Stimulated activated naive CD8-positive, alpha-beta T cell treated with anti-CD3 and anti-CD28 coated beads, Interleukin-15, amount 100 ng/mL, for 72 hours (primary cell): Measurements from ENCODE around the gene BBS2.
A peak's percentile ranks its signal among the peaks of the same experiment; 100 is the strongest.

ENCODE experiments used
- ATAC-seq: fragments of 150-1000 bp; cut with Tn5 transposase; 2 replicates; pipeline ENCODE4 v1.10.0; 2021; ENCODE audit warnings: mild to moderate bottlenecking, moderate library complexity
- DNase-seq, 2 donors: peaks; one replicate each; pipeline ENCODE4 v3.0.0; 2021 to 2022
- H3K27ac Mint-ChIP-seq, 2 donors: one replicate each; pipeline ENCODE4 v1.8.0; 2022; ENCODE audit warnings: mild to moderate bottlenecking in 2 of 2, mixed read lengths in 2 of 2, moderate library complexity in 2 of 2
- H3K27me3 Mint-ChIP-seq: one replicate; pipeline ENCODE4 v1.8.0; 2022; ENCODE audit warnings: mixed read lengths
- H3K4me1 Mint-ChIP-seq: one replicate; pipeline ENCODE4 v1.8.0; 2022; ENCODE audit warnings: mild to moderate bottlenecking, mixed read lengths
- H3K4me3 Mint-ChIP-seq, 2 donors: one replicate each; pipeline ENCODE4 v1.8.0; 2022; ENCODE audit warnings: mild to moderate bottlenecking in 2 of 2, mixed read lengths in 2 of 2, moderate library complexity in 1 of 2
- H3K9me3 Mint-ChIP-seq, 2 donors: one replicate each; pipeline ENCODE4 v1.8.0; 2022; ENCODE audit warnings: mixed read lengths in 2 of 2

The BBS2 gene, protein sequence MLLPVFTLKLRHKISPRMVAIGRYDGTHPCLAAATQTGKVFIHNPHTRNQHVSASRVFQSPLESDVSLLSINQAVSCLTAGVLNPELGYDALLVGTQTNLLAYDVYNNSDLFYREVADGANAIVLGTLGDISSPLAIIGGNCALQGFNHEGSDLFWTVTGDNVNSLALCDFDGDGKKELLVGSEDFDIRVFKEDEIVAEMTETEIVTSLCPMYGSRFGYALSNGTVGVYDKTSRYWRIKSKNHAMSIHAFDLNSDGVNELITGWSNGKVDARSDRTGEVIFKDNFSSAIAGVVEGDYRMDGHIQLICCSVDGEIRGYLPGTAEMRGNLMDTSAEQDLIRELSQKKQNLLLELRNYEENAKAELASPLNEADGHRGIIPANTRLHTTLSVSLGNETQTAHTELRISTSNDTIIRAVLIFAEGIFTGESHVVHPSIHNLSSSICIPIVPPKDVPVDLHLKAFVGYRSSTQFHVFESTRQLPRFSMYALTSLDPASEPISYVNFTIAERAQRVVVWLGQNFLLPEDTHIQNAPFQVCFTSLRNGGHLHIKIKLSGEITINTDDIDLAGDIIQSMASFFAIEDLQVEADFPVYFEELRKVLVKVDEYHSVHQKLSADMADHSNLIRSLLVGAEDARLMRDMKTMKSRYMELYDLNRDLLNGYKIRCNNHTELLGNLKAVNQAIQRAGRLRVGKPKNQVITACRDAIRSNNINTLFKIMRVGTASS

GRCh38 chr16:56519459-56520250, at the start of gene BBS2:
TSS of gene BBS2 (minus strand) at chr16:56520024. CDS start at chr16:56519862, 162 bp downstream.
- Mint-ChIP-seq H3K4me3 (peak within 1 kb of the TSS; percentile 84 to 85), H3K27ac (peak within 1 kb of the TSS; percentile 74 to 80), H3K4me1 (peaks cover 50% of the 10 kb centered on the region), H3K9me3 (no peaks in the 10 kb centered on the region), H3K27me3 (no peaks in the 10 kb centered on the region)
- ATAC-seq = peak; percentile 88
- DNase-seq = peak; percentile 88 to 90

DNA sequence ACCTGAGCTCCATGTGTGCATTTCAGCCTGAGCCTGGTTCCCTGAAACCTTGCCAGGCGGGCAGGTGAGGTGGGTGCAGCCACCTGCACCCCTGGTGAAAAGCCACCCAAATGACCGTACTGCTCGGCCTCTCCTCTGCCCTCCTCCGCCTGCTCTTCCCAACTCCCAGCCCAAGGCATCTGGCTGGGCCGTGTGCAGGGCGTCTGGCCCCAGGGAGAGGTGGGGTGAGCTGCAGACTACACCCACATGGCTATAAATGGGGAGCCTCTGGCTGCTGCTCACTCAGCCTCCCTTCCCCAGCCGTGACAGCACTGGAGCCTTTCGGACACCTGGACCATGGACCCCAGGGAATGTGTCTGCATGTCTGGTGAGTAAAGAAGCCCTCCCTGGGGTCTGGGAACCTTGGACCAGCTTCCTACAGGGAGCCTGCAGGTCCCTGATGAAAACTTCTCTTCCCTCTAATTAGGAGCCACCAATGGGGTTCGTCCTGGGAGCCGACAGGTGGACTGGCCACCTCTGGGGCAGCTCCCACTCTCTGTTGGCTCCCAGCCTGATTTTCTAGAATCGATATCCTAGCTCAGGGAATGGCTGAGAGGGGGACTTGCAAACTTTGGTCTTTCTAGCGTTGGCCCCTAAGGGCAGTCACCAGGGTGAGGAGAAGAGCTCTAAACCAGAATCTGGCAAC, 45.1 kb upstream of the BBS2 start, which contains the start of gene MT4:
Gene MT4, plus strand, starts transcription at position 281 of the 685 bp plus-strand sequence. Its CDS starts 56 bp downstream, at position 337.
- Mint-ChIP-seq H3K9me3 (no peaks in the 10 kb centered on the region), H3K27me3 (no peaks in the 10 kb centered on the region), H3K4me3 (no peak within 1 kb of the TSS), H3K4me1 (no peaks in the 10 kb centered on the region), H3K27ac (peak within 1 kb of the TSS in 1 of 2 donors; percentile 49)
- no peak for ATAC-seq
- no peak for DNase-seq

- Mint-ChIP-seq H3K4me3 (no peak overlapping the region), H3K9me3 (no peaks in the 10 kb centered on the region), H3K27ac (no peak overlapping the region), H3K27me3 (peaks cover 11% of the 10 kb centered on the region), H3K4me1 (no peaks in the 10 kb centered on the region)
- no peak for ATAC-seq
- DNase-seq = no peak
Measured at GRCh38 chr16:56561126-56561525, 41.3 kb upstream of the BBS2 start.

DNA sequence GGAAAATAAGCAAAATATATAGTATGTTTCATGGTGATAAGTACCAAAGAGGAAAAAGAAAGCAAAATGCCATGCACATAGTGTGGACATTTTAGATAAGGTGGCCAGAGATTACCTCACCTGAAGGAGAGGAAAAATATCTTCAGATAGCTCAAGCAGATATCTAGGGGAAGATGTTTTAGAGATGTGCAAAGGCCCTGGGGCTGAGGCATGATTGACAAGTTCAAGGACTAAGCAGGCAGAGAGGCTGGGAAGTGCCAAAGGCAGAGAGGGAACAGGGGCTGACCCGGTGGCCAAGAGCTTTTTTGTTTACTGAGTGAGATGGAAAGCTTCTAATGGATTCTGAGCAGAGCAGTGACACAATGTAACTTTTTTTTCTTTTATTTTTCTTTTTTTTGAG, 40.6 kb upstream of the BBS2 start:
- no peak for ATAC-seq

DNA sequence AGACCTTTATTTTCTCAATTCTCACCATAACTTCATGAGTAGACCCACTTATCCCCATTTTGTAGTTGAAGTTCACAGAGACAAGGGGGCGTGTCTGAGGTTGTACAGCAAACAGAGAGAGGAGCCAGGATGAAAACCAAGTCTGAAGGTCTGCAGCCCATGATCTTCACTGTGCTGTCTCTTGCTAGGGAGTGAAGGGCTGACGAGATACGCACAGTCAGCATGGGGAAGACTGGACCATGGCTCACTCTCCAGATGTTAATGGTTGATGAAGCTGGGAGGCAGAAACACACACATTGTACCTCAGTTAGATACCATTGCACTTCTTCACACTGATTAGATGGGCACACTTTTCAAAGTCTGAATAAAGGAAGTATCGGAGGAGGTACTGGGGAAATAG, 39.3 kb upstream of the BBS2 start:
- Mint-ChIP-seq H3K27me3 (peaks cover 12% of the 10 kb centered on the region), H3K27ac (no peak overlapping the region), H3K4me1 (no peaks in the 10 kb centered on the region), H3K4me3 (no peak overlapping the region), H3K9me3 (no peaks in the 10 kb centered on the region)
- no peak for DNase-seq
- ATAC-seq = no peak

More for the DNA sequence above, 40.6 kb upstream of the BBS2 start:
- Mint-ChIP-seq H3K4me3 (no peak overlapping the region), H3K4me1 (no peaks in the 10 kb centered on the region), H3K27me3 (peaks cover 11% of the 10 kb centered on the region), H3K27ac (no peak overlapping the region), H3K9me3 (no peaks in the 10 kb centered on the region)
- DNase-seq = no peak

DNA sequence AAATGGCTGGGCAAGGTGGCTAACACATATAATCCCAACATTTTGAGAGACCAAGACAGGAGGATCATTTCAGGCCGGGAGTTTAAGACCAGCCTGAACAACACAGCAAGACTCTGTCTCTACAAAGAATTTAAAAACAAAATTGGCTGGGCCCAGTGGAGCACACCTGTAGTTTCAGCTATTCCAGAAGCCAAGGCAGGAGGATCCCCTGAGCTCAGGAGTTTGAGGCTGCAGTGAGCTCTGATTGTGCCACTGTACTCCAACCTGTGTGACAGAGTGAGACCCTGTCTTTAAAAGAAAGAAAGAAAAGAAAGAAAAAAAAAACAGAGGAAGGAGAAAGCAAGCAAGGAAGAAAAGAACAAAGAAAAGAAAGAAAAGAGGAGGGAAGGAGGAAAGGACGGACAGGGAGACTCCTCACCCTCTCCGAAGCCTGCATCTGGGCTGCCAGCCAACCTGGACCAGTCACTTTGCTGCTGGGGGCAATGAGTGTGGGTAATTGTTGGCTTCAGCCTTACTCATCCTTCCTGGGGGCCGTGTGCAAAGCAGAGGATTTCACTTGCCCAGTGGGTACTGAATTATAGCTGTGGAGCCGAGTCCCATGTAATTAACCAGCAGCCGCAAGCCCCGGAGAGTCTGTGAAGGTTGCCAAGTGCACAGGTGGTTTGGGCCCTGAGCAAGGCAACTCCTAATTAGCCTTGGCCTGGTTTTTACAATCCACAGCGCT, 38.4 kb upstream of the BBS2 start:
- DNase-seq = no peak
- H3K27me3 Mint-ChIP-seq = peaks cover 22% of the 10 kb centered on the region
- no peak overlapping the region for H3K4me3 Mint-ChIP-seq
- peak overlapping the region in 1 of 2 donors; percentile 44 for H3K27ac Mint-ChIP-seq
- no peaks in the 10 kb centered on the region for H3K9me3 Mint-ChIP-seq
- ATAC-seq = no peak
- H3K4me1 Mint-ChIP-seq = no peaks in the 10 kb centered on the region

DNA sequence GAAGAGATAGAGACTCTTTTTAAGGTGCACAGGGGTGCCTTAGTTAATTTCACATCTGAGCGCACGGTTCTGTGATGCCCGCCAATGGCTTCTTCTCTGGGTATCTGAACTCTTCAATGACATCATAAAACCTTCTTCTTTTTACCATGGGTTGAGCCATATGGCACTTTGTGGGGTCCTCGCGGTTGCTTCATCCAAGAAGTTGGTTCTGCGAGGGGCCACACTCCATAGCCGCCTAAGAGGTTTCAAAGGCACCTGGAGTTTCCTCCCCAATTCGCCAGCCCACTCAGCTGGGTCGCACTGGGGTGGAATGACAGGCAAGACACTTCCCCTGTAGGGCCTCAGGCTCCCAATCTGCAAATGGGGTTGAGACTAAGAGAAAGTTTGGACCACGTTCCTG, 34.6 kb upstream of the BBS2 start:
- H3K27ac Mint-ChIP-seq = no peak overlapping the region
- H3K9me3 Mint-ChIP-seq = no peaks in the 10 kb centered on the region
- H3K4me3 Mint-ChIP-seq = no peak overlapping the region
- peaks cover 23% of the 10 kb centered on the region for H3K27me3 Mint-ChIP-seq
- DNase-seq (no peak), ATAC-seq (no peak)
- H3K4me1 Mint-ChIP-seq = peaks cover 7% of the 10 kb centered on the region

- H3K4me1 Mint-ChIP-seq = peaks cover 18% of the 10 kb centered on the region
- H3K27me3 Mint-ChIP-seq = peaks cover 12% of the 10 kb centered on the region
- DNase-seq (no peak), ATAC-seq (no peak)
- no peak overlapping the region for H3K27ac Mint-ChIP-seq
- H3K9me3 Mint-ChIP-seq = no peaks in the 10 kb centered on the region
- H3K4me3 Mint-ChIP-seq = no peak overlapping the region
Measured at GRCh38 chr16:56551796-56552738, 32.2 kb upstream of the BBS2 start.

- ATAC-seq = peak; percentile 43
- H3K27ac Mint-ChIP-seq = no peak overlapping the region
- DNase-seq = no peak
- H3K9me3 Mint-ChIP-seq = no peaks in the 10 kb centered on the region
- H3K27me3 Mint-ChIP-seq = peaks cover 12% of the 10 kb centered on the region
- H3K4me3 Mint-ChIP-seq = no peak overlapping the region
- H3K4me1 Mint-ChIP-seq = peaks cover 18% of the 10 kb centered on the region
Measured at GRCh38 chr16:56549744-56550385, 30.0 kb upstream of the BBS2 start.

DNA sequence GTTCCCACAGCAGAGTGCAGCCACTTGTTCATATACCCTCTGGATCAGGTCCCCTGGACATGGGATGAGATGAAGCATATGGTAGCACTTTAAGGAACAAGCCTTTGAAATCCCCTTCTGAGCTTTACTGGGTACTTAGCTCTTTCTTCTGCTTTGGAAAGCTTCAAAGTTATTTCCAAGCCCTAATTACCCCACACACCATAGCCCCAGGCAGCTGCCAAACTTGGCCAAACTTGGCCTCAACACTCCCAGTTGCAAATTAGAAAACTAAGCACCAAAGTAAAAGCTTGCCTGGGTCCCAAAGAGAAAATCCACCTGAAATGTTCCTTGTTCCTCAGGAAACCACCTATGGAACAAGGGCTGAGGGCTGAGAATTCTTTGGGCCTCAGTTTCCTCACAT, 29.3 kb upstream of the BBS2 start:
- H3K27ac Mint-ChIP-seq = no peak overlapping the region
- H3K27me3 Mint-ChIP-seq = peaks cover 11% of the 10 kb centered on the region
- ATAC-seq (no peak), DNase-seq (no peak)
- no peaks in the 10 kb centered on the region for H3K9me3 Mint-ChIP-seq
- no peak overlapping the region for H3K4me3 Mint-ChIP-seq
- H3K4me1 Mint-ChIP-seq = peaks cover 18% of the 10 kb centered on the region

GRCh38 chr16:56547949-56548567, 28.2 kb upstream of the BBS2 start:
- Mint-ChIP-seq H3K27ac (peak overlapping the region in 1 of 2 donors; percentile 89), H3K9me3 (no peaks in the 10 kb centered on the region), H3K4me3 (no peak overlapping the region), H3K27me3 (peaks cover under 1% of the 10 kb centered on the region), H3K4me1 (peaks cover 18% of the 10 kb centered on the region)
- DNase-seq = no peak
- ATAC-seq = no peak

GRCh38 chr16:56547120-56547948, 27.5 kb upstream of the BBS2 start:
- ATAC-seq = no peak
- Mint-ChIP-seq H3K27ac (peak overlapping the region; percentile 16 to 89), H3K4me1 (peaks cover 18% of the 10 kb centered on the region)

More at GRCh38 chr16:56547120-56547948, 27.5 kb upstream of the BBS2 start:
- Mint-ChIP-seq H3K4me3 (no peak overlapping the region), H3K9me3 (no peaks in the 10 kb centered on the region), H3K27me3 (peaks cover 1% of the 10 kb centered on the region)
- DNase-seq = no peak
